Kidney (tissue), 14 donors: ENCODE measurements around the gene EHD4. TPM values are rescaled to one million over a fixed set of nuclear protein-coding genes. Genes with fewer than 3 reads are reported as not detected.

ENCODE experiments used
- DNase-seq, 5 donors: peaks; one replicate each; pipeline ENCODE4 v3.0.0-alpha.2; 2013 to 2020
- FAIRE-seq: peaks from 2 replicates; lab custom pipeline; 2012; peaks lifted over from hg19 to GRCh38; lab: Jason Lieb, UNC
- H3K27ac ChIP-seq, 2 donors: one replicate each; pipeline ENCODE4 v1.7.0; 2013; ENCODE audit warnings: low read depth in 2 of 2, low read length in 2 of 2, inconsistent platforms in 1 of 2
- H3K27me3 ChIP-seq: one replicate; pipeline ENCODE4 v1.7.1; 2013; ENCODE audit warnings: low read length, inconsistent platforms; ENCODE audit not compliant: control insufficient read depth, insufficient read depth
- H3K36me3 ChIP-seq, 3 donors: one replicate each; pipeline versions ENCODE4 v1.7.0 to v1.7.1; 2013; ENCODE audit warnings: low read length in 3 of 3, control low read depth in 1 of 3, inconsistent platforms in 1 of 3; ENCODE audit not compliant: insufficient read depth in 3 of 3, control insufficient read depth in 2 of 3
- H3K4me1 ChIP-seq, 3 donors: one replicate each; pipeline versions ENCODE4 v1.7.0 to v1.7.1; 2013; ENCODE audit warnings: low read length in 3 of 3, inconsistent platforms in 1 of 3, low read depth in 1 of 3; ENCODE audit not compliant: control insufficient read depth in 2 of 3, insufficient read depth in 2 of 3
- H3K4me3 ChIP-seq, 3 donors: one replicate each; pipeline versions ENCODE4 v1.7.0 to v1.8.1; 2013; ENCODE audit warnings: low read length in 3 of 3, control low read depth in 1 of 3, inconsistent platforms in 1 of 3
- H3K9ac ChIP-seq, 3 donors: one replicate each; pipeline versions ENCODE4 v1.7.0 to v1.7.1; 2013; ENCODE audit warnings: low read length in 3 of 3, control low read depth in 1 of 3, inconsistent platforms in 1 of 3
- H3K9me3 ChIP-seq, 3 donors: one replicate each; pipeline versions ENCODE4 v1.7.0 to v1.7.1; 2013; ENCODE audit warnings: low read length in 3 of 3, control low read depth in 1 of 3, inconsistent platforms in 1 of 3; ENCODE audit not compliant: control insufficient read depth in 2 of 3, insufficient read depth in 1 of 3
- CTCF ChIP-seq: IDR thresholded peaks from 3 replicates; pipeline ENCODE4 v1.5.1; 2012; ENCODE audit warnings: mild to moderate bottlenecking, moderate library complexity, borderline replicate concordance; ENCODE audit not compliant: insufficient read depth; ENCODE audit errors: extremely low read depth
- intact Hi-C: fragments of 100-400 bp; cut with DNase I; formaldehyde crosslinking; loops from one replicate; pipeline ENCODE4 v1.11.1; 2022
- polyA plus RNA-seq: library from polyadenylated mRNA; stranded (reverse); fragments of 350-450 nt; fragmentation: Illumina TruSeq; extraction: RNeasy Lipid Tissue Mini Kit (QIAGEN cat#74804); gene quantifications from one replicate; pipeline ENCODE4 v1.2.3, GENCODE V29; 2014; ENCODE audit warnings: low read depth, low replicate concordance; ENCODE audit not compliant: insufficient read depth
- total RNA-seq: library from RNA; stranded (reverse); fragmentation: NEBNext Ultra II Directional; extraction: Animal tissue kit (Norgen Biotek cat#: 25700); gene quantifications from one replicate; pipeline ENCODE4 v1.2.1, GENCODE V29; 2021
- donor health status: control.
- donor health status: control.
- donor health status: control.
- donor health status: control.
- donor health status: control.
- donor health status: DM: yes; HTN: yes; CAD: no.
- donor health status: Normal renal cell carcinoma (clear cell type).

The EHD4 gene
- total and polyA plus RNA-seq, 2 donors from 2014 or later, result 15.7 to 38.5 TPM

DNA sequence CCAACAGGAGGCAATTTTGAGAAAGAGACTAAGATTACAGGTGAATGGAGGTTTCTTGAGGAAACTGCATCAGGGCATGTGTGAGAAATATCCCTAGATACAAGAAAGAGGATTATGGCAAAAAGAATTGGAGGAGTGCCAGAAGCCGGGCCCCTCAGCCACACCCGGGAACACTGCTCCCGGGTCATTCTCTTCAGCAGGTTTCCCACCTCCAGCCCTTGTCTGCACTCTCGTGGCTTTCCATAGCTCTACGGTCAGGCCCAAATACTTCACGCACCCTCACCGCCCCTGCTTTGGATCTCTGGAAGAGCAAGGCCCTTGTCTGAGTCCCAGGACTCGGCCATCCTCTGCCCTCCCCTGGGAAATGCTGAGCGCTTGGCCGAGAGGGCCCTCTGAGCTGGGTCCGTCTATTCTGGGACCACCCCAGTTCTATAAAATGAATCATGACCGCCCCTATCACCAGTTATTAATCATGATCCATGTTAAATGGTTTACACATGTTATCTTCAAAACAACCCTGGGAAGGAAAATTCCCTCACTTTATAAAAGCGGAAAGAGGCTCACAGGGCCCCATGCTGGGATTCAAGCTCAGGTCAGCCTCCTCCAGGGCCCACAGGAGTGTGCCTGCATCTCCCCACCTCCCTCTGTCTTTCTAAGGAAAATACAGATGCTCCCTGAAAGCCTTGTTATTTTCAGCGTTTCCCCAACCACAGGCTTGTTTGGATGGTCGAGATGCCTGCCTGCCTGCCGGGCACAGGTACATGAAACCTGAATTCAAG is 39.7 kb downstream of the EHD4 start:
- Histone ChIP-seq H3K27ac (peak overlapping the region in 1 of 2 donors; percentile 4), H3K4me3 (no peak overlapping the region), H3K9ac (peak overlapping the region in 1 of 3 donors; percentile 14), H3K4me1 (peaks cover 0 to 21% (median 13%) of the 10 kb centered on the region in 3 donors), H3K27me3 (no peaks in the 10 kb centered on the region), H3K36me3 (no peaks in the 10 kb centered on the region), H3K9me3 (no peaks in the 10 kb centered on the region)
- no peak for FAIRE-seq
- DNase-seq, result no peak
- intact Hi-C loops, result no loop called here
- TF ChIP-seq CTCF, result no peak

GRCh38 chr15:41932101-41932500 is 40.3 kb downstream of the EHD4 start:
- Histone ChIP-seq H3K9ac (no peak overlapping the region), H3K4me3 (no peak overlapping the region), H3K27me3 (no peaks in the 10 kb centered on the region), H3K9me3 (no peaks in the 10 kb centered on the region), H3K36me3 (no peaks in the 10 kb centered on the region), H3K4me1 (peaks cover 0 to 22% (median 13%) of the 10 kb centered on the region in 3 donors), H3K27ac (no peak overlapping the region)
- intact Hi-C loops, result no loop called here
- DNase-seq, result no peak
- FAIRE-seq, result no peak
- no peak for TF ChIP-seq CTCF

DNA sequence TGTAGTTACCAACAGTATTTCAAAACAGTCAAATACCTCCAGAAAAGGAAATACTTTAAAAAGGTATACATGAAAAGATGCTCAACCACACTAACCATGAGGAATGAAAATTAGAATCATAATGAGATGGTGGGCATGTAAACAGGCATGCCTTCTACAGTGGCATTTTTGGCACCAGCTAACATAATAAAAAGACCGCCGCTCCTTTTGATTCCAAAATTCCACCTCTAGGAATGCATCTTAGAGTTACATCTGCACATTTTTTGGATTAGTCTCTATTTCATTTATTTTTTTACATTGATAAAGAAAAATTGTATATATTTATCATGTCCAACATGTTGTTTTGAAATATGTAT is 41.5 kb downstream of the EHD4 start:
- Histone ChIP-seq H3K27ac (peak overlapping the region in 1 of 2 donors; percentile 28), H3K4me1 (peaks cover 0 to 27% (median 21%) of the 10 kb centered on the region in 3 donors), H3K9me3 (no peaks in the 10 kb centered on the region), H3K36me3 (no peaks in the 10 kb centered on the region), H3K9ac (no peak overlapping the region), H3K4me3 (no peak overlapping the region), H3K27me3 (no peaks in the 10 kb centered on the region)
- intact Hi-C loops, result no loop called here
- DNase-seq (no peak), FAIRE-seq (no peak)
- no peak for TF ChIP-seq CTCF
